ENCODE measurements around the gene PTPRE. TPM values are rescaled to one million over a fixed set of nuclear protein-coding genes. Genes with fewer than 3 reads are reported as not detected.

The PTPRE gene
- total and polyA plus RNA-seq, 7 donors = 0.48 to 4.5 (median 2.7) TPM

DNA sequence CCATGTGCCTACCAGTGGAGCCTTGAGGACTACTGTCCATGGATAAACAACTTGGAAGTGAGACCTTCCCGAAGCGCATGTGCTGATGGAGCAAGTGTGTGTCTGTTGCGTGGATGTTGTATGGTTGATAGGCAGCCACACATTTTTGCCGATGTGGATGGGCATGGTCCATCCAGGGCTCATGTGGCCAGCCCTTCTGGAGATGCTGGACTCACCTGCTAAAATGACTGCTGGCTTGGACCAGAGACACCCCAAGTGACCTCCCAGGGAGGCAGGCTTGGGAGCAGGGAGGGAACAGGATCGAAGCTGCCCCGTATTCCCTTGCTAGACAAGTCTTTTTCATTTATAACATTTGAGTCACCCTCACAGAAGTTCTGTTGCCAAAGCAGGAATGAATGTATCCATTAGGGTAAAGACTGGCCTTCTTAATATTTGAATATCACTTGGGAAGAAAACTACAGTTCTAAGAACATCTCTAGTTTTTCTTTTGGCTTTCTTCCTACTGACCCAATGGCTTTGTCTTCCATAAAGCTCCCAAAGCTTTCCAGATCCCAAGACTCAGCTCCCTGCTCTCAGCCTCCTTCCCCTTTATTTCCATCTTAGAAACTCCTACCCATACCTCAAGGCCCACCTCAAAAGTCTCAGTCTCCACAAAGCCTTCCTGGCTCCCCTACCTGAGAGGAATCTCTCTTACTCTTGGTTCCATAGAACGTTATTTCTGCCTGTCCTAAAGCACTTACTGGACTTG, 3.0 kb downstream of the PTPRE start:
- Histone ChIP-seq H3K36me3 (ENCODE audit: insufficient read depth in 1 of 2, low read depth in 1 of 2) (no peaks in the 10 kb centered on the region), H3K9me3 (no peaks in the 10 kb centered on the region), H3K4me3 (no peak overlapping the region), H3K27ac (no peak overlapping the region), H3K4me1 (no peaks in the 10 kb centered on the region), H3K27me3 (ENCODE audit: insufficient read depth in 3 of 3, low read length in 2 of 3) (peaks cover 0 to 9% (median 5%) of the 10 kb centered on the region in 3 donors)
- 78 to 92% (median 89%) methylated on average over 7 of the region's 7 CpGs for WGBS, 3 donors
- TF ChIP-seq, protein P1, sequence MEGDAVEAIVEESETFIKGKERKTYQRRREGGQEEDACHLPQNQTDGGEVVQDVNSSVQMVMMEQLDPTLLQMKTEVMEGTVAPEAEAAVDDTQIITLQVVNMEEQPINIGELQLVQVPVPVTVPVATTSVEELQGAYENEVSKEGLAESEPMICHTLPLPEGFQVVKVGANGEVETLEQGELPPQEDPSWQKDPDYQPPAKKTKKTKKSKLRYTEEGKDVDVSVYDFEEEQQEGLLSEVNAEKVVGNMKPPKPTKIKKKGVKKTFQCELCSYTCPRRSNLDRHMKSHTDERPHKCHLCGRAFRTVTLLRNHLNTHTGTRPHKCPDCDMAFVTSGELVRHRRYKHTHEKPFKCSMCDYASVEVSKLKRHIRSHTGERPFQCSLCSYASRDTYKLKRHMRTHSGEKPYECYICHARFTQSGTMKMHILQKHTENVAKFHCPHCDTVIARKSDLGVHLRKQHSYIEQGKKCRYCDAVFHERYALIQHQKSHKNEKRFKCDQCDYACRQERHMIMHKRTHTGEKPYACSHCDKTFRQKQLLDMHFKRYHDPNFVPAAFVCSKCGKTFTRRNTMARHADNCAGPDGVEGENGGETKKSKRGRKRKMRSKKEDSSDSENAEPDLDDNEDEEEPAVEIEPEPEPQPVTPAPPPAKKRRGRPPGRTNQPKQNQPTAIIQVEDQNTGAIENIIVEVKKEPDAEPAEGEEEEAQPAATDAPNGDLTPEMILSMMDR (IDR thresholded peaks at IDR 0.05) = no peak
- DNase-seq (no peak), ATAC-seq (no peak)
- intact Hi-C loops (cut with DNase I) = loop anchor here in 1 of 2 donors (5.0 kb wide), 1 partner anchor 157 kb away; no protein-coding TSS in a partner anchor

DNA sequence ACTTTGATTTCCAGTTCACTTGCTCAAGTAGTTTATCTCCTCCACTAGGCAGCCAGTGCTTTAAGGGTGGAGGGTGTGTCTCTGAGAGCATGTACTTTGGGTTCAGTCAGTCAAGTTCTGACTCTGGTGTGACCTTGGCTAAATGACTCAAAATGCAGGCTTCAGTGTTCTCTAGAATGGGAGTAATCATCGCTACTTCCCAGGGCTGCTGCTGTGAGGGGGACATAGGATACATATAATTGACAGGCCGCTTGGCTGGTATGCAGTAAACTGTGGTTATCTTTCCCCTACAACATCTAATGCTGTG, 3.5 kb downstream of the PTPRE start:
- TF ChIP-seq, protein P1 (IDR thresholded peaks at IDR 0.05) = no peak
- DNase-seq (no peak), ATAC-seq (no peak)
- no peaks in the 10 kb centered on the region for H3K9me3 ChIP-seq
- peaks cover 0 to 9% (median 5%) of the 10 kb centered on the region in 3 donors for H3K27me3 ChIP-seq (ENCODE audit: insufficient read depth in 3 of 3, low read length in 2 of 3)
- no peaks in the 10 kb centered on the region for H3K36me3 ChIP-seq (ENCODE audit: insufficient read depth in 1 of 2, low read depth in 1 of 2)
- H3K27ac ChIP-seq = no peak overlapping the region
- intact Hi-C loops (cut with DNase I) = no loop called here
- WGBS, 3 donors = 95 to 99% (median 97%) methylated on average over 2 of the region's 2 CpGs
- H3K4me3 ChIP-seq = no peak overlapping the region
- no peaks in the 10 kb centered on the region for H3K4me1 ChIP-seq

DNA sequence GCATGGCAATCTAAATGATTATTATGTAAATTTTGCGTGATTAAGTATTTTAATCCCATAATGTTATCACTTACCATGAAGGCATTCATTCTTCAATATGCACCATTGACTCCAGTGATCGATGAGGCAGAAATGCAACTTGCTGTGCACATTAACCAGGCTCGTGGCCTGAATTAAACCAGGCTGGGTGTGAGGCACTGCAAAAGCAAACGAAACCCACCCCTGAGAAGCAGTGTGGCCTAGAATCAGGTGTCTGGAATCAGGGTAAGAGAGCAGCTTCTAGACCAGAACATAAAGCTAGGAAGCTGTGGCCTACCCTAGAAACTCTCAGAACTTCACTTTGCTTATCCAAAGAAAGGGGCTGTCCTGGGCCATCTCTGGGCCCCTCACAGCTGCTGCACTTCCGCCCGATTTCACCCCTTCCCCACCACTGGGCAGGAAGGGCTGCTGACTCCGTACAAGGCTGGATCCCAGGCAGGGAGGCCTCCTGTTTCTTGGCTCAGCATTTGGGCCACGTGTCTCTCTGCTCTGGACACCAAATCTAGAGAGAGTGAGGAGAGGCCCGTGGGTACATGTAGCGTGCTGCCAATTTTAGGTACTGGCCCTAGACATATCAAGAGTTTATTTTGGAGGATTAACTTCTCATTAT, 4.4 kb downstream of the PTPRE start:
- no peaks in the 10 kb centered on the region for H3K4me1 ChIP-seq
- intact Hi-C loops (cut with DNase I) = no loop called here
- TF ChIP-seq, protein P1 (IDR thresholded peaks at IDR 0.05) = no peak
- no peaks in the 10 kb centered on the region for H3K9me3 ChIP-seq
- no peak overlapping the region for H3K27ac ChIP-seq
- no peak overlapping the region for H3K4me3 ChIP-seq
- H3K27me3 ChIP-seq (ENCODE audit: insufficient read depth in 3 of 3, low read length in 2 of 3) = peaks cover 0 to 7% (median 5%) of the 10 kb centered on the region in 3 donors
- DNase-seq (no peak), ATAC-seq (no peak)
- no peaks in the 10 kb centered on the region for H3K36me3 ChIP-seq (ENCODE audit: insufficient read depth in 1 of 2, low read depth in 1 of 2)
- 48 to 62% (median 50%) methylated on average over 10 of the region's 10 CpGs for WGBS, 3 donors

DNA sequence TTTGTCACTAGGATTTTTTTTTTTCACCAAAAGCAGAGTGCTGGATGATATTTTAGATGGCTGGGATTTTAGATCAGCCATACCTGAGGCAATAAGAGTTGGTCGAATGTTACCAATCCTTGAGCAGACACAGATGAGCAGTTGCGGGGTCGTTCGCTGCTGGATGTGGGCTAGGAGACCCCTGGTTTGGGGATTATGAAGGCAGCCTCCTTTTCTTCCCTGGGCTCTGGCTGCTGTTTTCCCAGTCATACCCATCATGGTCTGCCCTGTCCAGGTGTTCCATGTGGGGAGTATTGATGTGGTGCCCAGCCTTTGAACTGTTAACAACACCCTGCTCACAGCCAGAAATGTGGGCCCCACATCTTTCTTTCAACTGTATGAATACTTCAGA, 5.0 kb downstream of the PTPRE start:
- no peak for ATAC-seq
- Histone ChIP-seq H3K4me3 (no peak overlapping the region), H3K9me3 (no peaks in the 10 kb centered on the region), H3K4me1 (no peaks in the 10 kb centered on the region), H3K27ac (no peak overlapping the region), H3K27me3 (ENCODE audit: insufficient read depth in 3 of 3, low read length in 2 of 3) (peaks cover 0 to 5% (median 3%) of the 10 kb centered on the region in 3 donors), H3K36me3 (ENCODE audit: insufficient read depth in 1 of 2, low read depth in 1 of 2) (no peaks in the 10 kb centered on the region)
- TF ChIP-seq, protein P1 (IDR thresholded peaks at IDR 0.05) = no peak
- intact Hi-C loops (cut with DNase I) = no loop called here
- WGBS, 3 donors = 82 to 88% (median 87%) methylated on average over 4 of the region's 4 CpGs
- no peak for DNase-seq
